22Rv1 (cell line): Measurements from ENCODE around the gene AMOT.

ENCODE experiments used
- ZFX ChIP-seq: fragments of 450-650 bp; IDR thresholded peaks from 2 replicates; pipeline ENCODE4 v1.6.1; 2017; ENCODE audit warnings: antibody characterized with exemption, borderline replicate concordance
- TF ChIP-seq, protein P1 (sequence below): fragments of 450-650 bp; IDR thresholded peaks from 2 replicates; pipeline ENCODE4 v1.5.1; 2017; ENCODE audit warnings: mild to moderate bottlenecking

- TF ChIP-seq, protein P1, sequence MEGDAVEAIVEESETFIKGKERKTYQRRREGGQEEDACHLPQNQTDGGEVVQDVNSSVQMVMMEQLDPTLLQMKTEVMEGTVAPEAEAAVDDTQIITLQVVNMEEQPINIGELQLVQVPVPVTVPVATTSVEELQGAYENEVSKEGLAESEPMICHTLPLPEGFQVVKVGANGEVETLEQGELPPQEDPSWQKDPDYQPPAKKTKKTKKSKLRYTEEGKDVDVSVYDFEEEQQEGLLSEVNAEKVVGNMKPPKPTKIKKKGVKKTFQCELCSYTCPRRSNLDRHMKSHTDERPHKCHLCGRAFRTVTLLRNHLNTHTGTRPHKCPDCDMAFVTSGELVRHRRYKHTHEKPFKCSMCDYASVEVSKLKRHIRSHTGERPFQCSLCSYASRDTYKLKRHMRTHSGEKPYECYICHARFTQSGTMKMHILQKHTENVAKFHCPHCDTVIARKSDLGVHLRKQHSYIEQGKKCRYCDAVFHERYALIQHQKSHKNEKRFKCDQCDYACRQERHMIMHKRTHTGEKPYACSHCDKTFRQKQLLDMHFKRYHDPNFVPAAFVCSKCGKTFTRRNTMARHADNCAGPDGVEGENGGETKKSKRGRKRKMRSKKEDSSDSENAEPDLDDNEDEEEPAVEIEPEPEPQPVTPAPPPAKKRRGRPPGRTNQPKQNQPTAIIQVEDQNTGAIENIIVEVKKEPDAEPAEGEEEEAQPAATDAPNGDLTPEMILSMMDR: no peak
- TF ChIP-seq ZFX: no peak
Measured at GRCh38 chrX:112819813-112820212, 20.8 kb downstream of the AMOT start.
